Measurements from ENCODE around the gene NKX2-4.

Gene NKX2-4

GRCh38 chr20:21399005-21399475 lies 1.7 kb upstream of the NKX2-4 start:
- H3K9me2 ChIP-seq (replicated peaks; ENCODE audit: insufficient read depth, low read length): no peaks in the 10 kb centered on the region
- no peak overlapping the region for H3K9ac ChIP-seq (ENCODE audit: low read length)
- no peaks in the 10 kb centered on the region for H4K20me1 ChIP-seq (ENCODE audit: insufficient read depth, low read length)
- no peaks in the 10 kb centered on the region for H3K27me3 ChIP-seq (replicated peaks; ENCODE audit: insufficient read depth, low read length)
- no peak overlapping the region for H3K4me2 ChIP-seq (ENCODE audit: low read depth, low read length)
- DNase-seq: no peak
- no peaks in the 10 kb centered on the region for H3K4me1 ChIP-seq (ENCODE audit: low read length)
- H2AFZ ChIP-seq (ENCODE audit: low read length): no peak overlapping the region
- TF ChIP-seq CTCF (IDR thresholded peaks at IDR 0.05; ENCODE audit: low read length): no peak
- TF ChIP-seq EZH2phosphoT487 (IDR thresholded peaks at IDR 0.05; ENCODE audit: low read length): no peak
- TF ChIP-seq EZH2 (optimal IDR thresholded peaks at IDR 0.05; ENCODE audit: low read depth, low read length): no peak
- no peaks in the 10 kb centered on the region for H3F3A ChIP-seq (ENCODE audit: insufficient read depth, low read length)
- no peak overlapping the region for H3K4me3 ChIP-seq (ENCODE audit: low read length)
- H3K9me3 ChIP-seq (replicated peaks; ENCODE audit: insufficient read depth, low read length): no peaks in the 10 kb centered on the region
- no peaks in the 10 kb centered on the region for H3K79me2 ChIP-seq (ENCODE audit: low read length)
- no peak overlapping the region for H3K27ac ChIP-seq (ENCODE audit: low read length)
- H3K36me3 ChIP-seq (replicated peaks; ENCODE audit: insufficient read depth, low read length): no peaks in the 10 kb centered on the region

- Histone ChIP-seq H3K9ac (ENCODE audit: low read length) (no peak overlapping the region), H4K20me1 (ENCODE audit: insufficient read depth, low read length) (no peaks in the 10 kb centered on the region), H3K4me2 (ENCODE audit: low read depth, low read length) (no peak overlapping the region), H3K9me3 (replicated peaks; ENCODE audit: insufficient read depth, low read length) (no peaks in the 10 kb centered on the region), H3K27ac (ENCODE audit: low read length) (no peak overlapping the region), H3K4me3 (ENCODE audit: low read length) (no peak overlapping the region), H3K9me2 (replicated peaks; ENCODE audit: insufficient read depth, low read length) (no peaks in the 10 kb centered on the region), H3K4me1 (ENCODE audit: low read length) (no peaks in the 10 kb centered on the region), H3K79me2 (ENCODE audit: low read length) (no peaks in the 10 kb centered on the region), H3K36me3 (replicated peaks; ENCODE audit: insufficient read depth, low read length) (no peaks in the 10 kb centered on the region), H2AFZ (ENCODE audit: low read length) (no peak overlapping the region), H3F3A (ENCODE audit: insufficient read depth, low read length) (no peaks in the 10 kb centered on the region), H3K27me3 (replicated peaks; ENCODE audit: insufficient read depth, low read length) (no peaks in the 10 kb centered on the region)
- DNase-seq: no peak
- TF ChIP-seq EZH2phosphoT487 (IDR thresholded peaks at IDR 0.05; ENCODE audit: low read length) (no peak), CTCF (IDR thresholded peaks at IDR 0.05; ENCODE audit: low read length) (no peak), EZH2 (optimal IDR thresholded peaks at IDR 0.05; ENCODE audit: low read depth, low read length) (no peak)
These were observed 1.0 kb upstream of the NKX2-4 start for GRCh38 chr20:21398109-21399004.

- Histone ChIP-seq H3K9me2 (replicated peaks; ENCODE audit: insufficient read depth, low read length) (no peaks in the 10 kb centered on the region), H3K36me3 (replicated peaks; ENCODE audit: insufficient read depth, low read length) (no peaks in the 10 kb centered on the region), H3K79me2 (ENCODE audit: low read length) (no peaks in the 10 kb centered on the region), H3K27me3 (replicated peaks; ENCODE audit: insufficient read depth, low read length) (no peaks in the 10 kb centered on the region), H3F3A (ENCODE audit: insufficient read depth, low read length) (no peaks in the 10 kb centered on the region), H3K9me3 (replicated peaks; ENCODE audit: insufficient read depth, low read length) (no peaks in the 10 kb centered on the region), H3K4me1 (ENCODE audit: low read length) (no peaks in the 10 kb centered on the region), H3K4me3 (ENCODE audit: low read length) (no peak overlapping the region), H3K9ac (ENCODE audit: low read length) (no peak overlapping the region), H3K27ac (ENCODE audit: low read length) (no peak overlapping the region), H4K20me1 (ENCODE audit: insufficient read depth, low read length) (no peaks in the 10 kb centered on the region), H2AFZ (ENCODE audit: low read length) (no peak overlapping the region), H3K4me2 (ENCODE audit: low read depth, low read length) (no peak overlapping the region)
- no peak for DNase-seq
- TF ChIP-seq EZH2phosphoT487 (IDR thresholded peaks at IDR 0.05; ENCODE audit: low read length) (no peak), EZH2 (optimal IDR thresholded peaks at IDR 0.05; ENCODE audit: low read depth, low read length) (no peak), CTCF (IDR thresholded peaks at IDR 0.05; ENCODE audit: low read length) (no peak)
These were observed 556 bp downstream of the NKX2-4 start for GRCh38 chr20:21396599-21397340.
